HG03460 (cell line): ENCODE data around the gene CACNA1A.

ENCODE experiments used
- ATAC-seq: cut with Tn5 transposase; IDR thresholded peaks from one replicate; pipeline ENCODE4 v1.9.1; 2021; ENCODE audit not compliant: unreplicated experiment

The CACNA1A gene

DNA sequence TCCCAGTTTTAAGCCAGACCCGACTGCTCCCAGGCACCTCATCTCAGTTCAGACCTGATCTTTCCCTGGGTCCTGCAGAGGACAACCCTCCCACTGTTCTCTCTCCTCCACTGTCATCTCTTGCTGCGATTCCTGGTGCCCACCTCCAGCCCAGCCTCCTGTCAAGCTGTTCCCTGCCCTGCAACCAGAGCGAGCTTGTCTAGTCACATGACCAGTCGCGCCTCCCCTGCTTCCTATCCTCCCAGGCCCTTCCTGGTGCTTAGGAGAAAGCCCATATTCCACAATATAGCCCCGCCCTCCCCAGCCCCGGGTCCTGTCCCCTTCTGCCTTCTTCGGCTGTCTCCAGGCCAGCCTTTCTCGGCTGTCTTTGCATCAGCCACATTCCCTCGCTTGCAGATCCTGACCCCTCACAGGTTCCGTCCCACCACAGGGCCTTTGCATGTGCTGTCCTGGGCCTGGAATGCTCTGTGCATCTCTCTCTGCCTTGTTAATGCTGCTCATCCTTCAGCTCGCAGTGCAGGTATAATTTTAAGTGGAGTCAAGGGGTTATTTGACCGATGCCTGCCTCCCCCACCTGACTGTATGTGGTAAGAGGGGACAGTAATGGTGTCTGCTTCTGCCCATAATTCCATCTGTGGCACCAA is 267.3 kb downstream of the CACNA1A start:
- no peak for ATAC-seq

DNA sequence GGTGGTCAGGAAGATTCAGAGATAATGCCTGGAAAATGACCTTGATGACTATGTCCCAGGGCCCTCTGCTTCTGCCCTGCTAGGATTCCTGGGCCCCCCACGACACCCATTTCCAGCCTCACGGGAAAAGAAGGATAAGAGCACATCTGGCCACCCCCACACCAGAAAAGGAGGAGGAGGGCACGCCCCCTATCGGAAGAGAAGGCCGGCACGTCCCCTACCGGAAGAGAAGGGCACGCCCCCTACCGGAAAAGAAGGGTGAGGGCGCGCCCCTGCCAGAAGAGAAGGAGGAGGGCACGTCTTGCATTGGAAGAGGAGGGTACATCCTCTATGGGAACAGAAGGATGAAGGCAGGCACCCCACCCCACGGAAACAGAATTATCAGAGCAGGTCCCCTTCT is 271.8 kb downstream of the CACNA1A start:
- ATAC-seq = no peak

DNA sequence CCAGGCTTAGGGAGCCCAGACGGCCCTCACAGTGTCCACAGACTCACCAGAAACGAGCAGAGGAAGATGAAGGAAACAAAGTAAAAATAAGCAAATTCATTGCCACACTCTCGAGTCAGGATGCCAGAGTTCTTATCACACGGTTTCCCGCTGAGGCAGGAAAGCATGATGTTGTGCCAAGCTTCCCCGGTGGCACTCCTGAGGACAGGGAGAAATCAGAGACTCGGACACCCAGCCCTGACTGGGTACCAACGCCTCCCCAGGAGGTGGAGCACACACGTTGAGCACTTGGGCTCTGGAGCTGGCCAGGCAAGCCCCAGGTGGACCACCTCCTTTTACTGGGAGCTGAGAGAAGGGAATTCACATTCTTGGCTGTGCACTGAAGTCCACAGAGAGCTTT is 274.6 kb downstream of the CACNA1A start:
- no peak for ATAC-seq

DNA sequence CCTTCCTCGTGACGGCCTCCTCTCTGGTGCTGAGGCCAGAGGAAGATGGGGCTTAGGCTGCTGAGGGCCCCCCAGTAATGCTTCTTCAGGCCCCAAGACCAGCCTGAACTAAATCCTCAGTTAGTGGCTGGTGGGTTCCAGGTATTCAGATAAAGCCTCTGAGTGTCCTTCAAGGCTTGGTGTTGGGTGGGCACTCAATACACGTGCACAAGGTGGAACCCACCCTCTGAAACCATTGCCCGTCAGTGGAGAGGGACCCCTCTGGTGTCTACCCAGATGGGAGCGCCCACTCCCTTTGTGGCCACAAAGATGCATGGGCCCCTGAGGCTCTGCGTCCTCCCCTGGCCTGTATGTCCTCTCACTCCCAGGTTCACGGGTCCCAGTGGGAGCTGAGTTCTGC is 277.0 kb downstream of the CACNA1A start:
- no peak for ATAC-seq

DNA sequence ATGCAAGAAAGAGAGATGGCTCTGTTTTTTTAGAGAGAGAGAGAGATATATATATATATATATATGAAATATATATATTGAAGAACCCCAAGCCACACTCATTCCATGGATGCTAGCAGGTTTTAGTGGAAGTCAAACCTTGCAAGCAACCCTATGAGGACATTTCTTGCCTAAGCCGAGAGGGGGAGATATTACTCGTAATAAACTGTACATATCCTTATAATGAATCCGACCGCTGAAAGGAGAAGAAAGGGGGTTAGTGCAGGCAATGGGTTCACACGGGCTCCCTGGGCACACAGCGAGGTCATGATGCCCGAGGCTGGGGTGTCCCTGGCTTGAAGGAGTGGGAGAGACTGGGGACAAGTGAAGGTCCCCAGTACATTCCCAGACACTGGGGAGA is 277.7 kb downstream of the CACNA1A start:
- ATAC-seq = no peak

DNA sequence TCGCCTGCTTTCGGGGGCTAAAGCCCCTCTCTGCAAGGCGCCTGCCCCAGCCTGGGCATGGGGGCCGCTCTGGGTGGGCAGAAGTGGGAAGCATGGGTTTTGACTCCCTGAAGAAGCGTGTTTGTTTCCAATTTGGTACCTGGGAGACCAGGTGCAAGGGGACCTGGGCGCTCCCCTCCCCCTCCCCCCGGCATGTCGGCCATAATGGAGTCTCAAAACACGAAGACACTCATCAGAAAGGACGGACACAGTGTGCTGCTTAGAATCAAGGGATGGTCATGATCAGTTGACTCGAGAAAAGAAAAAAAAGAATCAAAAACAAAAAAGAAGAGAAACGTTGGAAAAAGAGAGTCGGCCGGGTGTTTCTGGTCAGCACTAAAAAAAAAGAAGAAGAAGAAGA is 279.3 kb downstream of the CACNA1A start:
- no peak for ATAC-seq

DNA sequence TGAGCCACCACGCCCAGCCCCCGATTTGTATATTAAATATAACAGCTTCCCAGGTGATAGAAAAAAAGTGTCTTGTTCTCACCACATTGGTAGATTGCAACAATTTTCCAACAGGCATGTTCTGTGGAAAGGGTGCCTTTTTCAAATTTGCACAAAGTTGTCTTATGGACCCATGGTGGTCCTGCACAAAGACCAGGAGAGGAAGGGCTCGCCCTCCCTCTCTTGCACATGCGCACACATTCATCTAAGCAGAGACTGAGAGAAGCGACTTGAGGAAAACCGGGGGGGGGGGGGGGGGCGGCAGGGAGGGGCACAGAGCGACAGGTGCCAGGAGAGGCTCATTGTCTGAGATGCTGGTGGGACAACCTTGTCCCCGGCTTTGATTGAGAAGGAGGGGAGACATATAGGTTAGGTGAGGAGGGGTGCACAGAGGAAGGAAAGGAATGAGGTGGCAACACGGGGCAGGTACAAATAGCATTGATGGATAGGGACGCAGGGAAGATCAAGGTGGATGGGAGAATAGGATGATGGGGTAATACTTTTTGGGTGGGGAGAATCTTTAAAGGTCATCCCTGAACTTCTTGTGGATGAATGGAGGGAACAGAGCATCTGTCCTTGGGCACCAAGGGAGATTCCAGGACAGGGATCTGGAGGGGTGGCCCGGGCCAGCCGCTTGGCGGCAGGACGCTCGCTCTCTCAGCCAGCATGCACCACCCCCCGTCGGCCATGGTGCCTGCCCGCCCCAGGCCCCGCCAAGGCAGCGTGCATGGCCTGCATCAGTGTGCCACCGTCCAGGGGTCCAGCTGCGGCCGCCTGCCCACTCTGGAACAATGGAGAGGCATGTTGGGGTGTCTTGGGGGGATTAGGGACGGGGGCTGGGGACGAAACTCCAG is 280.1 kb downstream of the CACNA1A start:
- ATAC-seq = no peak

DNA sequence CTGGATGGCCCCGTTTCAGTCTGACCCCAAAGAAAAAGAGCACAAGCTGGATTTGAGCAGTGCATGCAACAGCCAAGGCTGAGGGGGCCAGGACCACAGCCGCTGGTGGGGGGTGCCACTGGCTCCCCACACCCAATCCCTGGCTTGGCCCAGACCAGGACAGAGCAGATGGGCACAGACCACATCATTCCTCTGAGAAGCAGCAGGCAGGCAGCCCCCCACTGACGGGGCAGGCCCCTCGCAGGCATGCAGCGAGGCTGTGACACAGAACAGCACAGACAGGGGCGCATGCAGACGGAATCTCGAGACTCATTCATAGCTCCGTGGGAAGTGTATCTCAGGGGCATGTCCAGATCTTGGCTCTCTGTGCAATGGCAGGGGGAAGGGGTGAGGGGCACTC is 281.2 kb downstream of the CACNA1A start:
- no peak for ATAC-seq

DNA sequence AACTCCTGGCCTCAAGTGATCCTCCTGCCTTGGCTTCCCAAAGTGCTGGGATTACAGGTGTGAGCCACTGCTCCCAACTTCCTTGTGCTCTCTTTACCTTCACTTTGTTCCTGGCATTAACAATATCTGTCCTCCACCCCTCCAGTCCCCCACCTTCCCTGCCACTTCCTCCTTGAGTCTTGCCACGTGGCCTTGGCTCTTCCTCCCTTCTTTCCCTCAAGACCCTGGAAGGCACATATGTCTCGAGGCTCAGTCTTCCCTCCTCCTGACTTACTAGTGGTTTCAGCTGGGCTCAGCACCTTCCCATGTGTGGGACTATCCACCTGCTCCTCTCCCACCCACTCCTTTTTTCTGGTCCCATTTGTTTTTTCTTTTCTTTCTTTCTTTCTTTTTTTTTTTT is 285.4 kb downstream of the CACNA1A start:
- ATAC-seq = no peak

DNA sequence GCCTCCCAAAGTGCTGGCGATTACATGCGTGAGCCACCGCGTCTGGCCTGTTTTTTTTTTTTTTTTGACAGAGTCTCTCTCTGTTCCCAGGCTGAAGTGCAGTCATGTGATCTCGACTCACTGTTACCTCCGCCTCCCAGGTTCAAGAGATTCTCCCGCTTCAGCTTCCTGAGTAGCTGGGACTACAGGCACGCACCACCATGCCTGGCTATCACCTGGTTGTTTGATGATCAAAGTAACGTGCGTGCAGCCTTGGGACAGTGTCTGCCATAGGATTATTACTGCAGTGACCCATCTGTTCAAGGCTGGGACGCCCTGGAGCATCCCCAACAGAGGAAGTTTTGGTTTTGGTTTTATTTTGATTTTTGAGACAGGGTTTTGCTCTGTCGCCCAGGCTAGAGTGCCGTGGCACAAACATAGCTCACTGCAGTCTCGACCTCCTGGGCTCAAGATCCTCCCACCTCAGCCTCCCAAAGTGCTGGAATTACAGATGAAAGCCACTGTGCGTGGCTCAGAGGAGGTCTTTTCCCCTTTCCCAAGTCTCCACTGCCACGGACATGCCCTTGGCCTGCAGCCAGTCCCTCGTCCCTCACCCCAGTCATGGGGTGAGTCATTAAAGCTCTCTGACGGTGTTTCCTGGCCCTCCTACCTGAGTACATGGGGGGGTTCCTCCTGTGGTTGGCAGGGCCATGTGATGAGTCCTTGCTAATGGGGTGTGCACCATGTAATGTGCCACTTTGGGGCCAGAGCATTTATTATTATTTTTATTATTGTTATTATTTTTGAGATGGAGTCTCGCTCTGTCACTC is 290.5 kb downstream of the CACNA1A start:
- ATAC-seq = no peak

DNA sequence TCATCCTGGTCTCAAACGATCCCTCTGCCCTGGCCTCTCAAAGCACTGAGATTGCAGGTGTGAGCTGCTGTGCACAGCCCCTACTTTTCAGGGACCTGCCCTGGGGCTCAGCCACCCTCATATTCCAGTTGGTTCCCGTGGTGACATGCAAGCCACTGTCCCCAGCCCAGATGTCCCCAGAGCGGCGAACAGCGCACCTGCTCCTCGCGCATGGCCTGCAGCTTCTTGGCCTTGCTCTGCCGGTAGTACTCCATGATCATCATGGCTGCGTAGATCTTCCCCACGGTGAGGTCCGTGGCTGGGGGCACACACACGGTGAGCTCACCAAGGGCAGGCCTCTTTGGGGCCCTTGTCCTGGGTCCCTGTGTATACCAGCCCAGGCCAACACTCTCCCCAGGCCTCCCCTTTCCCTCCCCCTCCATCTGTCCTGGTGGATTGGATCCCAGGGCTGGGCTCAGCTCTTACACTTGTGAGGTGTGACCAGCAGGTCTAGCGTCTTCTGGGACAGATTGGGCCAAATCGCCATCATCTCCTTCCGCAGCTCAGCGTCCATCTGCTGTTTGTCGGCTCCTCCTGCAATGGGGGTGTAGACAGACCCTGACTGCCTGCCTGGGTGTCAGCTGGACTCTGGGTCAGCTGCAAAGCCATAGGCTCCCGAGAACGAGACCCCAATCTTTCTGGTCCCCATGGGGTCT is 292.1 kb downstream of the CACNA1A start:
- ATAC-seq = no peak

DNA sequence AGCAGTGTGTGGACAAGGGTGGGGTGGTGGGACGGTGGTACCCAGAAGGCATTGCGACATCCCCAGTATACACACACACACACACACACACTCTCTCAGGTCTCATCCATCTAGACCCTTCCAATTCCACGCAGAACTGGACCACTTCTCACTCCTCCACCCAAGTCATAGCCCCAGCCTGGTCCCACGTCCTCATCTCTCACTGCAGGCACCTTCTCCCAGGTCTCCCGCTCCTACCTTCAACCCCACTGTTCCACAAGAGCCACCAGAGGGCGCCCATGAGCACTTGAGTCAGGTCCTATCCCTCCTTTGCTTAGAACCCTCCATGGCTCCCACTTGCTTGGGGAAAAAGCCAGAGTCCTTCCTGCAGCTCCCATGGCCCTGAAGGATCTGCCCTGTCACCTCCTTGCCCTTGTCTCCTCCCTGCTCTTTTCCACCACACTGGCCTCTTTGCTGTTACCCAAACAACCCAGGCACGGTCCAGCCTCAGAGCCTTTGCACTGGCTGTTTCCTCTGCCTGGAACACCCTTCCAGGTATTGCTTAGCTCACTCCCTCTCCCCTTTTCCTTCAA is 293.4 kb downstream of the CACNA1A start:
- ATAC-seq = no peak

DNA sequence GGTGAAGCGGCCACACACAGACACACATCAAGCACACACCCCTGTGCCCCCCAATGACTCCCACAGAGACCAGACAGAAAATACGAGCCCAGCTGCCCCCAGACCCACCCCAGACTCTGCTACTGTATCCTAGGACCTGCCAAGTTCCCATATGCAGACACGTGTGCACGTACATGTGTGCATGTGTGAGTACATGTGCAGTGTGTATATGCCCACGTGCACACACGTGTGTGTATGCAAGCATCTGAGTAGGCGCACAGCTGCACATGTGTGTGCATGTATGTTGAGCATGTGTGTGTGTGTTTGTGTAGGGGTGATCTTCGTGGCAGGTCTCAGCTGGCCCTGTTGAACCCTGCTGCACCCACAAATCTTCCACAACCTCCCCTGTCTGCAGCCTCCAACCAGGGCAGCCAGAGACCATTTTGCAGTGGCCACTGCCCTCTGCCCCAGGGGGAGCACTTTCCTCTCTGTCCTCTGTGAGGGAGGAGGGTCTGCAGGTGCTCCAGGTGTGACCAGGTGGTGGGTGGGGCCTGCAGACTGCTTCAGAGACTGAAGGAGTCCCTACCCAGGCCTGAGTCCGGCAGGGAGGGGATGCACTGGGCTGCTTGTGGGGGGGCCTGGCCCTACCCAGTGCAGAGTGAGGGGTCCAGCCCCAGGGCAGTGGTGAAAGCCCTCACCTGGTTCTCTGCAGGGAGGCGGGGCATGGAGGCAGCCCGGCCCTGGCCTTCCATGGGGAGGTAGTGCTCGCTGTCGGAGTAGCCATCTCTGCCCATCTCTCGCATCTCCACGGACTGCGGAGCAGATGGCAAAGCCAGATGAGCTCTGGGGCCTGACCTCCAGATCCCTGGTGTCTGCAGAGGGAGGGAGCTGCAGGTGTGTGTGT is 294.6 kb downstream of the CACNA1A start:
- ATAC-seq = no peak

DNA sequence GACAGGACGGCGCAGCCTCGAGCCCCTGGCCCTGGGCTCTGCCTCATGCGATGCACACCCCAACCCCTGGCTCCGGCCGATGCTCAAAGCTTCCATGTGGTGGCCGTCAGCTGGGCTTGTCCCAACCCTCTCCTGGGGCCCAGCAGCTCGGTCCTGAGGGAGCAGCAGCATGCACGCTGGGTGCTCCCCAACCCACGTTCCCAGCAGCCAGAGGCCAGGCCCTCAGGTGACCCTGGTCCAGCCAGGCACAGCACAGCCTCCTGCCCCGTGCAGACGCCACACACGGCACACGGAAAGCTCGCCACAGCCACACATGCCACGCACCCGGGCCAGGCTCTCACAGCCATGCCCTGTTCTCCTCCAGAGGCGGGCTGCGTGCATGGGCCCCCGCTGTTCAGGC is 295.3 kb downstream of the CACNA1A start:
- no peak for ATAC-seq

DNA sequence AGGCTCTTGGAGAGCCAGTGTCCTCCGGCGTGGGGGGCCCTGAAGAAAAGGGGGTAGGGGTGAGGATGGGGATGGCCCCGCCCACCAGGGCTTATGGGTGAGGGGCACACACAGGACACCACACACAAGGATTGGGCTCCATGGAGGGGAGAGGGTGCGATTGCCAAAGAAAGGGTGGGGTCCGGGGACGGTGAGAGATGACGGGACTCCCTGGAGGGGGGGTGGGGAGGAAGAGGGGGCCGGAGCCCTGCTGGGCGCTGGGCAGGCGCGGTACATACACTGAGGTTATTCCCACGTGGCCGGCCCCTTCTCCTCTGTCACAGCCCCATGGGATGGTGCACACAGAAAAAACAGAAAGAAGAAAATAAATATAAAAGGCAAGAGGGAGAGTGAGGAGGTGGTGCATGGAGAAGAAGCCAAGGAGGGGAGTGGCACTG is 295.9 kb downstream of the CACNA1A start:
- ATAC-seq = no peak

DNA sequence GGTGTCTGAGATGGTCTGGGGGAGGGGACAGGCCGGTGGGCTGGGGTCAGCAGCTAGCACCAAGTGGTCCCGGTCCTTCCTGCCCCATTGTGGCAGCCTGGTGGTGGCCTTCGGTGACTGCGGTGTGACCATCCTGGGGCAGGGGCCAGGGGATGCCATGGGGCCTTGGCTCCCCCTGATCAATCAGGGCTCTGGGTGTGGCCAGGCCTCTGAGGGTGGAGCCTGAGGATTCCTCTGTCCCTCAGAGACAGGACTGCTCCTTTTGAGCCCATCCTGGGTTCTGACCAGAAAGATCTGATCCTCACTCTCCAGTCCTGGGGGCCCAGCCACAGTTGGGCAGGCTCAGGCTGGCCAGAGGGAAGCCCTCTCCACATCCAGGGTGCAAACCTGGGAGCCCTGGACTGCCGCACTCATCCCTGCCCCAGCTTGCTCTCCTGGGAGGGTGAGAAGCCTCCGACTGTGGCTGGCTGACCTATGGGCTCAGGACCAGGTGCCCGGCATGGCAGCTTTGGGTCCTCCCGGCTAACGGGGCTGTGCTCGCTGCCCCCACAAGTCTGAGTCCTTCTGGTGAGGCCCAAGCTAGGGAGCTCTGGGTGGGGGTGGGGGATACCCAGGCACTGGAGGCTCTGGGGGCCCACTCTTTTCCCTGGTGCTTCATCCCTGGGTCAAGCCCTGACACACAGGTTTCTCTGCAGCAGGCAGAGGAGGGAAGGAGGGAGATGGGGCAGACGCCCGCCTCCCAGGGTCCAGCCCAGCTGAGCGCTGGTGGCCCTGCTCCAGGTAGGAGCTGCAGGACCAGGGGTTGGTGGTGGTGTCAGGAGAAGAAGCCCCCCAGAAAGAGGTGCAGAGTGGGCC is 296.6 kb downstream of the CACNA1A start:
- ATAC-seq = no peak

DNA sequence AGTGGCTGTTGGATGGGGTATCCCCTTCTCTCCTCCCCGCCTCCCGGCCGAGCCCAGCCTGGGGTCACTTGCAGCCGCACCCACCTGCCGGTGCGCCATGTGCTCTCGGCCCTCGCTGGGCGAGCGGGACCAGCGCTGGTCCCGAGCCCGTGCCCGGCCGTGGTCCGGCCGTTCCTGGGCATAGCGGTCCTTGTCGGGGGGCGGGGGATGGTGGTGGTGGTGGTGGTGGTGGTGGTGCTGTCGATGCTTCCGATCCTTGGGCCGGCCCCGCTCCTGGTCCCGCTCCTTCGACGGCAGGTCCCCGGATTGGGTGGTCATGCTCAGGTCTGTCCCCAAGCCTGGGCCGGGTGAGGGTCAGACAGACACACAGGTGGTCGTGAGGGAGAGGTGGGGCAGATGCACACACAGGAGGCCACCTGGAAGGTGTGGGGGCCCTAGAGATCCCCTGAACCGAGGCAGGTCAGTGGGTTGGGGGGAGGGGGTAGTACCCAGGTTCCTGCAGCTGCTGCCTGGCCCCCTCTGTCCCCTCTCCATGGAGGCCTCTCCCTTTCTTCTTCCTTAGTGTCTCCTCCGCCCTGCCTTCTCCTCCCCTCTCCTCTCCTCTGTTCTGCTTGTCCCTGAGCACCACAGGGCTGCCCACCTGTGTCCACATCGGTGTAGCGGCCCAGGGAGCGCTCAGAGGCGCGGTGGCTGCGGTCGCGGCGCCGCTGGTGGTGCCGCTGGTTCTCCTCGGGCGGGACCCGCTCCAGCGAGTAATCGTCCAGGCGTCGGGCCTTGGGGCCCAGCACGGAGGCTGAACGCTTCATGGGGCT is 297.4 kb downstream of the CACNA1A start:
- ATAC-seq = peak; percentile 26
